Renal cortex interstitium (tissue), 11 donors: ENCODE data around the gene TARBP2. TPM values are rescaled to one million over a fixed set of nuclear protein-coding genes. Genes with fewer than 3 reads are reported as not detected.
A peak's percentile ranks its signal among the peaks of the same experiment; 100 is the strongest.

Source experiments
- DNase-seq, 11 donors: peaks; one replicate each; pipeline ENCODE4 v3.0.0-alpha.2; 2013; ENCODE audit warnings: low read depth in 9 of 11, low spot score in 4 of 11; ENCODE audit errors: extremely low read depth in 1 of 11
- polyA plus RNA-seq, 3 donors: library from polyadenylated mRNA; unstranded; fragments of 120-200 nt; gene quantifications; one replicate each; pipeline ENCODE4 v1.2.1, GENCODE V29; 2013; ENCODE audit not compliant: insufficient read length in 3 of 3

TARBP2 gene
- polyA plus RNA-seq, 3 donors, result 43.4 to 54.1 (median 49.4) TPM

GRCh38 chr12:53504004-53504920, 3.2 kb downstream of the TARBP2 start:
- no peak for DNase-seq

- no peak for DNase-seq
Measured at GRCh38 chr12:53505086-53505485, 4.0 kb downstream of the TARBP2 start.

- DNase-seq, result no peak
Measured at GRCh38 chr12:53505555-53506449, 4.7 kb downstream of the TARBP2 start.

- no peak for DNase-seq
Measured at GRCh38 chr12:53506450-53506785, 5.3 kb downstream of the TARBP2 start.

GRCh38 chr12:53506881-53507602, 6.0 kb downstream of the TARBP2 start, which contains the start of gene NPFF:
NPFF (minus strand) TSS chr12:53507484; CDS start chr12:53507474, 10 bp downstream.
- no peak for DNase-seq

GRCh38 chr12:53507603-53507885, 6.5 kb downstream of the TARBP2 start:
- no peak for DNase-seq

GRCh38 chr12:53508534-53509170, 7.6 kb downstream of the TARBP2 start:
- peak in 8 of 11 donors; percentile 68 to 87 (median 76) for DNase-seq

- DNase-seq, result no peak
Measured at GRCh38 chr12:53510181-53510812, 9.2 kb downstream of the TARBP2 start.

- no peak for DNase-seq
Measured at GRCh38 chr12:53513712-53514410, 12.8 kb downstream of the TARBP2 start.

GRCh38 chr12:53514628-53515290, 13.7 kb downstream of the TARBP2 start:
- DNase-seq, result no peak

GRCh38 chr12:53515291-53515680, 14.2 kb downstream of the TARBP2 start:
- DNase-seq, result no peak

GRCh38 chr12:53516758-53517455, 15.8 kb downstream of the TARBP2 start:
- DNase-seq, result no peak

- no peak for DNase-seq
Measured at GRCh38 chr12:53518381-53518780, 17.3 kb downstream of the TARBP2 start.

GRCh38 chr12:53523131-53523530, 22.0 kb downstream of the TARBP2 start:
- no peak for DNase-seq

- DNase-seq, result no peak
Measured at GRCh38 chr12:53524476-53524875, 23.4 kb downstream of the TARBP2 start.

GRCh38 chr12:53530061-53530460, 29.0 kb downstream of the TARBP2 start:
- DNase-seq, result no peak

- no peak for DNase-seq
Measured at GRCh38 chr12:53530920-53531319, 29.8 kb downstream of the TARBP2 start.
